CD8-positive, alpha-beta memory T cell (primary cell): ENCODE results near the gene POMT2. TPM values are rescaled to one million over a fixed set of nuclear protein-coding genes. Genes with fewer than 3 reads are reported as not detected.

Experiments used
- CTCF ChIA-PET: fragments of 350-600 bp; sonication (Branson Sonifier 250); formaldehyde crosslinking; loops from one replicate; lab custom pipeline; 2021; ENCODE audit warnings: antibody characterized with exemption; lab: Charles Lee
- POLR2A ChIA-PET: fragments of 350-600 bp; sonication (Branson Sonifier 250); formaldehyde crosslinking; loops from one replicate; lab custom pipeline; 2021; ENCODE audit warnings: antibody characterized with exemption; lab: Charles Lee
- DNase-seq, 5 donors: peaks; one replicate each; pipeline versions ENCODE4 v3.0.0 to v3.0.0-alpha.2; 2020 to 2022; ENCODE audit warnings: mixed read lengths in 1 of 5
- H3K27ac ChIP-seq: one replicate; pipeline ENCODE4 v1.7.0; 2013; ENCODE audit warnings: low read depth, mild to moderate bottlenecking, low read length, moderate library complexity
- H3K27me3 ChIP-seq: 2 replicates; pipeline ENCODE4 v1.7.0; 2013; ENCODE audit warnings: low read length, mild to moderate bottlenecking; ENCODE audit not compliant: insufficient read depth, poor library complexity, severe bottlenecking
- H3K36me3 ChIP-seq: 2 replicates; pipeline ENCODE4 v1.7.0; 2013; ENCODE audit warnings: mild to moderate bottlenecking, low read length, moderate library complexity; ENCODE audit not compliant: insufficient read depth
- H3K4me1 ChIP-seq: 2 replicates; pipeline ENCODE4 v1.7.0; 2013; ENCODE audit warnings: mild to moderate bottlenecking, low read length, moderate library complexity; ENCODE audit not compliant: insufficient read depth
- H3K4me3 ChIP-seq: 2 replicates; pipeline ENCODE4 v1.7.0; 2013; ENCODE audit warnings: mild to moderate bottlenecking, low read length
- H3K9me3 ChIP-seq: 2 replicates; pipeline ENCODE4 v1.7.0; 2013; ENCODE audit warnings: mild to moderate bottlenecking, low read length
- H3K27ac Mint-ChIP-seq, 8 donors: one replicate each; pipeline ENCODE4 v1.8.0; 2020 to 2021; ENCODE audit warnings: mixed read lengths in 8 of 8, mild to moderate bottlenecking in 6 of 8, inconsistent platforms in 3 of 8, moderate library complexity in 3 of 8
- H3K27me3 Mint-ChIP-seq, 2 donors: one replicate each; pipeline ENCODE4 v1.8.0; 2020 to 2021; ENCODE audit warnings: mixed read lengths in 2 of 2, mild to moderate bottlenecking in 1 of 2, moderate library complexity in 1 of 2
- H3K36me3 Mint-ChIP-seq, 3 donors: one replicate each; pipeline ENCODE4 v1.8.0; 2020 to 2021; ENCODE audit warnings: mixed read lengths in 3 of 3, inconsistent platforms in 1 of 3, mild to moderate bottlenecking in 1 of 3
- H3K4me1 Mint-ChIP-seq, 3 donors: one replicate each; pipeline ENCODE4 v1.8.0; 2020 to 2021; ENCODE audit warnings: mixed read lengths in 3 of 3, inconsistent platforms in 1 of 3, mild to moderate bottlenecking in 1 of 3
- H3K4me3 Mint-ChIP-seq, 7 donors: one replicate each; pipeline ENCODE4 v1.8.0; 2020 to 2021; ENCODE audit warnings: mixed read lengths in 7 of 7, mild to moderate bottlenecking in 6 of 7, moderate library complexity in 4 of 7, inconsistent platforms in 2 of 7
- H3K9me3 Mint-ChIP-seq, 5 donors: one replicate each; pipeline ENCODE4 v1.8.0; 2020 to 2022; ENCODE audit warnings: mixed read lengths in 5 of 5, mild to moderate bottlenecking in 3 of 5, moderate library complexity in 2 of 5, inconsistent platforms in 1 of 5
- polyA plus RNA-seq: library from polyadenylated mRNA; unstranded; fragments of 300-500 nt; fragmentation: Illumina TruSeq; gene quantifications from one replicate; pipeline ENCODE4 v1.2.3, GENCODE V29; 2021
- total RNA-seq, 2 experiments: library from RNA; stranded (reverse); gene quantifications; one replicate each; pipeline ENCODE4 v1.2.3, GENCODE V29; 2021

Gene POMT2
- total and polyA plus RNA-seq, 3 experiments from 2014 or later, result 1.7 to 21.6 (median 19.0) TPM

- ChIA-PET CTCF (interaction anchor here (1.1 to 5.0 kb wide), 12 partner anchors 10 to 538 kb away, joined by 3 to 50 read pairs (median 8); partner anchors contain the start of genes SAMD15 and TMED8), POLR2A (no interaction called here)
- Mint-ChIP-seq H3K4me3 (peak overlapping the region in 1 of 7 donors; percentile 31), H3K36me3 (peaks cover 0 to 4% (median 0%) of the 10 kb centered on the region in 3 donors), H3K9me3 (no peaks in the 10 kb centered on the region), H3K4me1 (peaks cover 4 to 8% (median 4%) of the 10 kb centered on the region in 3 donors), H3K27me3 (peaks cover 0 to under 1% of the 10 kb centered on the region in 2 donors), H3K27ac (peak overlapping the region in 1 of 8 donors; percentile 40)
- no peaks in the 10 kb centered on the region for H3K36me3 ChIP-seq
- H3K4me3 ChIP-seq, result no peak overlapping the region
- no peak overlapping the region for H3K27ac ChIP-seq
- DNase-seq, result no peak
- no peaks in the 10 kb centered on the region for H3K9me3 ChIP-seq
- H3K4me1 ChIP-seq, result peaks cover 4% of the 10 kb centered on the region
- no peaks in the 10 kb centered on the region for H3K27me3 ChIP-seq
These were observed 5.9 kb downstream of the POMT2 start for GRCh38 chr14:77314539-77315457.

- CTCF ChIA-PET, result interaction anchor here (1.1 to 5.0 kb wide), 3 partner anchors 11 to 162 kb away, joined by 3 to 50 read pairs (median 27); no protein-coding TSS in a partner anchor
- no peak overlapping the region for H3K4me3 Mint-ChIP-seq
- Histone ChIP-seq H3K36me3 (no peaks in the 10 kb centered on the region), H3K4me3 (no peak overlapping the region), H3K4me1 (no peaks in the 10 kb centered on the region), H3K27me3 (no peaks in the 10 kb centered on the region), H3K27ac (no peak overlapping the region), H3K9me3 (no peaks in the 10 kb centered on the region)
- H3K27ac Mint-ChIP-seq, result no peak overlapping the region
- H3K27me3 Mint-ChIP-seq, result no peaks in the 10 kb centered on the region
- peaks cover 0 to 4% (median 0%) of the 10 kb centered on the region in 3 donors for H3K36me3 Mint-ChIP-seq
- H3K9me3 Mint-ChIP-seq, result no peaks in the 10 kb centered on the region
- no peak for DNase-seq
- POLR2A ChIA-PET, result no interaction called here
- H3K4me1 Mint-ChIP-seq, result peaks cover 0 to under 1% (median 0%) of the 10 kb centered on the region in 3 donors
These were observed 6.6 kb downstream of the POMT2 start for GRCh38 chr14:77314043-77314442.

- no peak overlapping the region for H3K4me3 Mint-ChIP-seq
- Histone ChIP-seq H3K27ac (no peak overlapping the region), H3K9me3 (no peaks in the 10 kb centered on the region), H3K36me3 (no peaks in the 10 kb centered on the region), H3K4me1 (no peaks in the 10 kb centered on the region), H3K4me3 (no peak overlapping the region), H3K27me3 (no peaks in the 10 kb centered on the region)
- no peaks in the 10 kb centered on the region for H3K27me3 Mint-ChIP-seq
- no peak overlapping the region for H3K27ac Mint-ChIP-seq
- H3K9me3 Mint-ChIP-seq, result no peaks in the 10 kb centered on the region
- H3K4me1 Mint-ChIP-seq, result no peaks in the 10 kb centered on the region
- peaks cover 0 to 4% (median 0%) of the 10 kb centered on the region in 3 donors for H3K36me3 Mint-ChIP-seq
- CTCF ChIA-PET, result interaction anchor here (5.0 kb wide), 1 partner anchor 11 kb away, joined by 50 read pairs; no protein-coding TSS in a partner anchor
- POLR2A ChIA-PET, result no interaction called here
- DNase-seq, result no peak
These were observed 7.3 kb downstream of the POMT2 start for GRCh38 chr14:77313371-77313770.

DNA sequence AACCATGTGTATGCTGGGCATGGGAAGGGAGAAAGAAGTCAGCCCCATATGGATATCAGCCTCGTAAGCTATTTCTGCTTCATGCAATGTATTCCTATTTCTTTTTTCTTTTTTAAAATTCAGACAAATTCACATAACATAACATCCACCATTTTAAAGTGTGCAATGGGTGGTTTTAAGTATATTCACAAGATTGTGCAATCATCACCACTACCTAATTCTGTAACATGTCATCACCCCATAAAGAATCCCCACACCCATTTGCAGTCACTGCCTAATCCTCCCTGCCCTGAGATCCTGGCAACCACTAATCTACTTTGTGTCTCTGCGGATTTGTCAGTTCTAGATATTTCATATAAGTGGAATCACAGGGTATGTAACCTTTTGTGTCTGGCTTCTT is 9.5 kb downstream of the POMT2 start:
- Mint-ChIP-seq H3K9me3 (no peaks in the 10 kb centered on the region), H3K36me3 (peaks cover 0 to 4% (median under 1%) of the 10 kb centered on the region in 3 donors), H3K4me3 (no peak overlapping the region), H3K4me1 (no peaks in the 10 kb centered on the region), H3K27ac (no peak overlapping the region), H3K27me3 (peaks cover 0 to 1% of the 10 kb centered on the region in 2 donors)
- H3K36me3 ChIP-seq, result no peaks in the 10 kb centered on the region
- H3K4me3 ChIP-seq, result no peak overlapping the region
- H3K9me3 ChIP-seq, result no peaks in the 10 kb centered on the region
- POLR2A ChIA-PET, result no interaction called here
- no peak overlapping the region for H3K27ac ChIP-seq
- no peaks in the 10 kb centered on the region for H3K4me1 ChIP-seq
- no peak for DNase-seq
- CTCF ChIA-PET, result no interaction called here
- H3K27me3 ChIP-seq, result no peaks in the 10 kb centered on the region

DNA sequence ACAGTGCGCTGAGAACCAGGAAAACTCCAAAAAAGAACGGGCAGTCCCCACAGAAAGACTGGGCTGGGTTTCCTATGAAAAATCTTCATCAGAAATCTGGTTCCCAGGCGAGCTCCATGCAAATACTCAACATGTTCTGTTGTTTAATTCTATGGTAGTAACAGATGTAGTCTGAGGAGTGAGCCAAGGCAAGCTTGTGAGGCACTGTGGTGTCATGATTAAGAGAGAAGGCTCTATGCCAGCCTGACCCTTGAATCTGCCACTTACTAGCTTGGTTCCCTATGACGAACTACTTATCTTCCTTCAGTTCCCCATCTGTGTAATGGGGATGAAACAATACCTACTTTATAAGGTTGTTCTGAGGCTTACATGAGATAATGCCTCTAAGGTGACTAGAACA is 10.7 kb downstream of the POMT2 start:
- Histone ChIP-seq H3K4me3 (no peak overlapping the region), H3K9me3 (no peaks in the 10 kb centered on the region), H3K27me3 (no peaks in the 10 kb centered on the region), H3K4me1 (no peaks in the 10 kb centered on the region), H3K27ac (no peak overlapping the region), H3K36me3 (no peaks in the 10 kb centered on the region)
- DNase-seq, result no peak
- Mint-ChIP-seq H3K36me3 (peaks cover 0 to 6% (median 3%) of the 10 kb centered on the region in 3 donors), H3K9me3 (no peaks in the 10 kb centered on the region), H3K27me3 (peaks cover 0 to 1% of the 10 kb centered on the region in 2 donors), H3K4me1 (no peaks in the 10 kb centered on the region), H3K4me3 (no peak overlapping the region), H3K27ac (no peak overlapping the region)
- ChIA-PET CTCF (no interaction called here), POLR2A (no interaction called here)

DNA sequence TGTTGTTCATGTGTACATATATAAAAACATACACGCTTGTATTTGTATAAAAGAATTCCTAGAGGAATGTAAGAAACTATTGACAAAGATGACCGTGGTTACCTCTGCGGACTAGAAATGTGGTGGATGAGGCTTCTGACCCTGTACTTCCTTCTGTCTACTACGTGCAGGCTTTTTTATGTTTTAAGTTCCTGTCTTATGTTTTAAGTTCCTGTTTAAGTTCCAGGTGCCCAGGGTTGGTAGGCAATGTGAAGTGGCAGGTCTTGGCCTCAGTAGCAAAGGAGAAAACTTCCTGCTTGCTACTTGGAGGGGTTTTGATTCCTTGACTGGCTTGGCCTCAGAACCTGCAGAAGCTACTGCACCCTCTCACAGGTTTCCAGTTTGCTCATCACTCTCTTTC is 11.6 kb downstream of the POMT2 start:
- Histone ChIP-seq H3K4me3 (no peak overlapping the region), H3K36me3 (no peaks in the 10 kb centered on the region), H3K27me3 (no peaks in the 10 kb centered on the region), H3K9me3 (no peaks in the 10 kb centered on the region), H3K4me1 (no peaks in the 10 kb centered on the region), H3K27ac (no peak overlapping the region)
- ChIA-PET CTCF (no interaction called here), POLR2A (no interaction called here)
- peaks cover 0 to 8% (median 6%) of the 10 kb centered on the region in 3 donors for H3K36me3 Mint-ChIP-seq
- peaks cover 0 to 1% of the 10 kb centered on the region in 2 donors for H3K27me3 Mint-ChIP-seq
- no peak for DNase-seq
- H3K4me3 Mint-ChIP-seq, result no peak overlapping the region
- no peak overlapping the region for H3K27ac Mint-ChIP-seq
- H3K4me1 Mint-ChIP-seq, result no peaks in the 10 kb centered on the region
- no peaks in the 10 kb centered on the region for H3K9me3 Mint-ChIP-seq

- no peaks in the 10 kb centered on the region for H3K9me3 ChIP-seq
- POLR2A ChIA-PET, result no interaction called here
- no peak overlapping the region for H3K27ac ChIP-seq
- H3K36me3 ChIP-seq, result no peaks in the 10 kb centered on the region
- H3K27me3 ChIP-seq, result no peaks in the 10 kb centered on the region
- Mint-ChIP-seq H3K27ac (peak overlapping the region in 1 of 8 donors; percentile 42), H3K4me3 (no peak overlapping the region), H3K27me3 (peaks cover 0 to 1% of the 10 kb centered on the region in 2 donors), H3K36me3 (peaks cover 0 to 10% (median 9%) of the 10 kb centered on the region in 3 donors), H3K4me1 (peaks cover 0 to 12% (median 5%) of the 10 kb centered on the region in 3 donors), H3K9me3 (no peaks in the 10 kb centered on the region)
- DNase-seq, result no peak
- H3K4me1 ChIP-seq, result no peaks in the 10 kb centered on the region
- H3K4me3 ChIP-seq, result no peak overlapping the region
- CTCF ChIA-PET, result interaction anchor here (0.7 to 1.9 kb wide), 4 partner anchors 9 to 1155 kb away, joined by 3 to 11 read pairs (median 5); partner anchors contain the start of genes GSTZ1 and POMT2
These were observed 13.7 kb downstream of the POMT2 start for GRCh38 chr14:77306851-77307496.
